ENCODE data around the gene TDRD7. TPM values are rescaled to one million over a fixed set of nuclear protein-coding genes. Genes with fewer than 3 reads are reported as not detected.
A peak's percentile ranks its signal among the peaks of the same experiment; 100 is the strongest.

TDRD7 gene
- total RNA-seq, 1 experiment from 2014 or later = 12.6 TPM

- Histone ChIP-seq H3K4me3 (no peak overlapping the region), H3K27me3 (peaks cover 5% of the 10 kb centered on the region; the same call in 1 of the 2 replicates), H3K36me3 (no peaks in the 10 kb centered on the region), H3K9me3 (peaks cover 12% of the 10 kb centered on the region; the same call in 1 of the 2 replicates)
- DNase-seq = no peak
Observed at GRCh38 chr9:97405551-97405950, 6.3 kb upstream of the TDRD7 start.

GRCh38 chr9:97406620-97407177 lies 5.2 kb upstream of the TDRD7 start:
- no peak for DNase-seq
- H3K4me3 ChIP-seq = no peak overlapping the region

GRCh38 chr9:97408562-97408961 lies 3.3 kb upstream of the TDRD7 start:
- Histone ChIP-seq H3K27me3 (peaks cover 5% of the 10 kb centered on the region; the same call in 1 of the 2 replicates), H3K36me3 (no peaks in the 10 kb centered on the region), H3K4me3 (no peak overlapping the region), H3K9me3 (peaks cover 8% of the 10 kb centered on the region; the same call in 1 of the 2 replicates)
- DNase-seq = no peak

More at GRCh38 chr9:97406620-97407177, 5.2 kb upstream of the TDRD7 start:
- no peaks in the 10 kb centered on the region for H3K36me3 ChIP-seq
- peaks cover 12% of the 10 kb centered on the region; the same call in 1 of the 2 replicates for H3K9me3 ChIP-seq
- H3K27me3 ChIP-seq = peaks cover 5% of the 10 kb centered on the region; the same call in 1 of the 2 replicates

GRCh38 chr9:97411440-97411788 lies 482 bp upstream of the TDRD7 start:
- Histone ChIP-seq H3K4me3 (peak overlapping the region; percentile 83), H3K27me3 (peaks cover 5% of the 10 kb centered on the region; the same call in 1 of the 2 replicates), H3K9me3 (peaks cover 2% of the 10 kb centered on the region; the same call in 1 of the 2 replicates), H3K36me3 (no peaks in the 10 kb centered on the region)
- DNase-seq = no peak

- H3K36me3 ChIP-seq = no peaks in the 10 kb centered on the region
Observed at GRCh38 chr9:97412626-97413385, 910 bp downstream of the TDRD7 start.

GRCh38 chr9:97413462-97413861 lies 1.6 kb downstream of the TDRD7 start:
- peaks cover 5% of the 10 kb centered on the region; the same call in 1 of the 2 replicates for H3K27me3 ChIP-seq
- H3K4me3 ChIP-seq = no peak overlapping the region
- H3K36me3 ChIP-seq = no peaks in the 10 kb centered on the region
- DNase-seq = no peak
- peaks cover 2% of the 10 kb centered on the region; the same call in 1 of the 2 replicates for H3K9me3 ChIP-seq

More at GRCh38 chr9:97412626-97413385, 910 bp downstream of the TDRD7 start:
- Histone ChIP-seq H3K9me3 (peaks cover 2% of the 10 kb centered on the region; the same call in 1 of the 2 replicates), H3K27me3 (peaks cover 5% of the 10 kb centered on the region; the same call in 1 of the 2 replicates), H3K4me3 (peak overlapping the region; percentile 83)
- DNase-seq = no peak

- DNase-seq = no peak
- H3K9me3 ChIP-seq = no peaks in the 10 kb centered on the region
- H3K36me3 ChIP-seq = no peaks in the 10 kb centered on the region
- no peak overlapping the region for H3K4me3 ChIP-seq
- H3K27me3 ChIP-seq = no peaks in the 10 kb centered on the region
Observed at GRCh38 chr9:97415146-97415545, 3.2 kb downstream of the TDRD7 start.

- H3K9me3 ChIP-seq = peaks cover 3% of the 10 kb centered on the region; the same call in 1 of the 2 replicates
- H3K27me3 ChIP-seq = no peaks in the 10 kb centered on the region
- no peak overlapping the region for H3K4me3 ChIP-seq
- H3K36me3 ChIP-seq = no peaks in the 10 kb centered on the region
- DNase-seq = no peak
Observed at GRCh38 chr9:97418880-97419279, 7.0 kb downstream of the TDRD7 start.

- Histone ChIP-seq H3K9me3 (peaks cover 3% of the 10 kb centered on the region; the same call in 1 of the 2 replicates), H3K4me3 (no peak overlapping the region), H3K27me3 (no peaks in the 10 kb centered on the region), H3K36me3 (no peaks in the 10 kb centered on the region)
- DNase-seq = peak; percentile 18
Observed at GRCh38 chr9:97419309-97419867, 7.5 kb downstream of the TDRD7 start.

- no peaks in the 10 kb centered on the region for H3K27me3 ChIP-seq
- DNase-seq = no peak
- no peaks in the 10 kb centered on the region for H3K36me3 ChIP-seq
Observed at GRCh38 chr9:97425336-97425972, 13.6 kb downstream of the TDRD7 start.

GRCh38 chr9:97425973-97426336 lies 14.1 kb downstream of the TDRD7 start:
- Histone ChIP-seq H3K36me3 (no peaks in the 10 kb centered on the region), H3K27me3 (no peaks in the 10 kb centered on the region), H3K9me3 (peaks cover 3% of the 10 kb centered on the region; the same call in 1 of the 2 replicates), H3K4me3 (no peak overlapping the region)
- no peak for DNase-seq

More at GRCh38 chr9:97425336-97425972, 13.6 kb downstream of the TDRD7 start:
- Histone ChIP-seq H3K4me3 (no peak overlapping the region), H3K9me3 (peaks cover 3% of the 10 kb centered on the region; the same call in 1 of the 2 replicates)

- Histone ChIP-seq H3K4me3 (no peak overlapping the region), H3K9me3 (peaks cover under 1% of the 10 kb centered on the region; the same call in 1 of the 2 replicates), H3K27me3 (no peaks in the 10 kb centered on the region), H3K36me3 (no peaks in the 10 kb centered on the region)
- DNase-seq = no peak
Observed at GRCh38 chr9:97427885-97428284, 16.0 kb downstream of the TDRD7 start.

GRCh38 chr9:97430316-97431043 lies 18.6 kb downstream of the TDRD7 start:
- H3K4me3 ChIP-seq = no peak overlapping the region
- no peak for DNase-seq
- H3K36me3 ChIP-seq = no peaks in the 10 kb centered on the region; the same call in 1 of the 2 replicates
- H3K27me3 ChIP-seq = no peaks in the 10 kb centered on the region
- H3K9me3 ChIP-seq = no peaks in the 10 kb centered on the region

- Histone ChIP-seq H3K36me3 (no peaks in the 10 kb centered on the region; the same call in 1 of the 2 replicates), H3K27me3 (no peaks in the 10 kb centered on the region), H3K9me3 (no peaks in the 10 kb centered on the region), H3K4me3 (no peak overlapping the region)
- DNase-seq = no peak
Observed at GRCh38 chr9:97431044-97431441, 19.1 kb downstream of the TDRD7 start.

GRCh38 chr9:97431549-97432143 lies 19.8 kb downstream of the TDRD7 start:
- no peak for DNase-seq

More at GRCh38 chr9:97431549-97432143, 19.8 kb downstream of the TDRD7 start:
- no peaks in the 10 kb centered on the region; the same call in 1 of the 2 replicates for H3K36me3 ChIP-seq
- no peaks in the 10 kb centered on the region for H3K9me3 ChIP-seq
- no peaks in the 10 kb centered on the region for H3K27me3 ChIP-seq
- H3K4me3 ChIP-seq = no peak overlapping the region
